GM12801 (cell line): ENCODE results near the gene IL32.

Experiments used
- TF ChIP-seq, protein P1 (sequence below): IDR thresholded peaks from one replicate; pipeline ENCODE4 v1.5.1; 2011; ENCODE audit warnings: control low read depth; ENCODE audit not compliant: insufficient read length; ENCODE audit errors: extremely low read depth

Gene IL32

DNA sequence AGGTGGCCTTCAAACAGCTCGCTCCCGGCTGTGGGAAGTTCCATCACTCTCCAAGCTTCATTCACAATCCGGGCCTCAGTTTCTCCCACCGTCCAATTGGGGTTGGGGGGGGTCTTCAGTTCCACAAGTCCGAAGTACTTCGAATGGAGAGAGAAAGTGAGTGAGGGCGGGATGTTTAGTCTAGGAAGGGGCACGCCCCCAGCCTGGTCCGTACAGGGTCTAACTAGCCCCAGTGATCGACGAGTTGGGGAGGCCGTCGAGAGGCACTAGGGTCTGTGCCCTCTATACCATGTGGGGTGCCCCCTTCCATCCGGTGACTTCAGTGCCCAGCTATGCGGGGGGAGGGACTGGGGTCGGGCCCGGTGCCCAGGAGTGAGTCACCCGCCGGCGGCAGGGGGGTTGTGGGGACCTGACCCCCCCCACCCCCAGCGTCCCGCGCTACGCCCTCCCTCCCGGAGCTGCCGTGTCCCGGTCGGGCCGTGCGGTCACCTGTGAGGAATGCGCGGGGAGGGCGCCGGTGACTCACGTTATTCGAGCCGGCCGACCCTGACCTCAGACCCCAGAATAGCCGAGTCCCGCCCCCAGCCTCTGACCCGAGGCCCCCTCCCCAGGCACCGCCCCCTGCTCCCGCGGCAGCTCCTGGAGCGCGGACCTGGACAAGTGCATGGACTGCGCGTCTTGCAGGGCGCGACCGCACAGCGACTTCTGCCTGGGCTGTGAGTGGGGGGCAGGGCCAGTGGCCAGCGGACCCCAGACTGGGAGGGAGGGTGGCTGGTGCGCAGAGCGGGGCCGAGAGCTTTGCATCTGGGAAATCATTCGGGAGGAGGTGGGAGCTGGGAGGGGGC lies 44.6 kb upstream of the IL32 start:
- TF ChIP-seq, protein P1, sequence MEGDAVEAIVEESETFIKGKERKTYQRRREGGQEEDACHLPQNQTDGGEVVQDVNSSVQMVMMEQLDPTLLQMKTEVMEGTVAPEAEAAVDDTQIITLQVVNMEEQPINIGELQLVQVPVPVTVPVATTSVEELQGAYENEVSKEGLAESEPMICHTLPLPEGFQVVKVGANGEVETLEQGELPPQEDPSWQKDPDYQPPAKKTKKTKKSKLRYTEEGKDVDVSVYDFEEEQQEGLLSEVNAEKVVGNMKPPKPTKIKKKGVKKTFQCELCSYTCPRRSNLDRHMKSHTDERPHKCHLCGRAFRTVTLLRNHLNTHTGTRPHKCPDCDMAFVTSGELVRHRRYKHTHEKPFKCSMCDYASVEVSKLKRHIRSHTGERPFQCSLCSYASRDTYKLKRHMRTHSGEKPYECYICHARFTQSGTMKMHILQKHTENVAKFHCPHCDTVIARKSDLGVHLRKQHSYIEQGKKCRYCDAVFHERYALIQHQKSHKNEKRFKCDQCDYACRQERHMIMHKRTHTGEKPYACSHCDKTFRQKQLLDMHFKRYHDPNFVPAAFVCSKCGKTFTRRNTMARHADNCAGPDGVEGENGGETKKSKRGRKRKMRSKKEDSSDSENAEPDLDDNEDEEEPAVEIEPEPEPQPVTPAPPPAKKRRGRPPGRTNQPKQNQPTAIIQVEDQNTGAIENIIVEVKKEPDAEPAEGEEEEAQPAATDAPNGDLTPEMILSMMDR = no peak

DNA sequence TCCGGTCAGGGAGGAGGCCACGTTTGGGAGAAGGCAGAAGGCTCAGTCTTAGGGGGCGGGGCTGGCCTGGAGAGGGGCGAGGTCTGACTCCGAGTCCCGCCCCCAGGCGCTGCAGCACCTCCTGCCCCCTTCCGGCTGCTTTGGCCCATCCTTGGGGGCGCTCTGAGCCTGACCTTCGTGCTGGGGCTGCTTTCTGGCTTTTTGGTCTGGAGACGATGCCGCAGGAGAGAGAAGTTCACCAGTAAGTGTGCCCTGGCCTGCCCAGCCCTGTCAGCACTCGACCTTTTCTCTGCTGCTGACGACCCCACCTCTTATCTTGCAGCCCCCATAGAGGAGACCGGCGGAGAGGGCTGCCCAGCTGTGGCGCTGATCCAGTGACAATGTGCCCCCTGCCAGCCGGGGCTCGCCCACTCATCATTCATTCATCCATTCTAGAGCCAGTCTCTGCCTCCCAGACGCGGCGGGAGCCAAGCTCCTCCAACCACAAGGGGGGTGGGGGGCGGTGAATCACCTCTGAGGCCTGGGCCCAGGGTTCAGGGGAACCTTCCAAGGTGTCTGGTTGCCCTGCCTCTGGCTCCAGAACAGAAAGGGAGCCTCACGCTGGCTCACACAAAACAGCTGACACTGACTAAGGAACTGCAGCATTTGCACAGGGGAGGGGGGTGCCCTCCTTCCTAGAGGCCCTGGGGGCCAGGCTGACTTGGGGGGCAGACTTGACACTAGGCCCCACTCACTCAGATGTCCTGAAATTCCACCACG lies 43.8 kb upstream of the IL32 start:
- TF ChIP-seq, protein P1 = no peak

DNA sequence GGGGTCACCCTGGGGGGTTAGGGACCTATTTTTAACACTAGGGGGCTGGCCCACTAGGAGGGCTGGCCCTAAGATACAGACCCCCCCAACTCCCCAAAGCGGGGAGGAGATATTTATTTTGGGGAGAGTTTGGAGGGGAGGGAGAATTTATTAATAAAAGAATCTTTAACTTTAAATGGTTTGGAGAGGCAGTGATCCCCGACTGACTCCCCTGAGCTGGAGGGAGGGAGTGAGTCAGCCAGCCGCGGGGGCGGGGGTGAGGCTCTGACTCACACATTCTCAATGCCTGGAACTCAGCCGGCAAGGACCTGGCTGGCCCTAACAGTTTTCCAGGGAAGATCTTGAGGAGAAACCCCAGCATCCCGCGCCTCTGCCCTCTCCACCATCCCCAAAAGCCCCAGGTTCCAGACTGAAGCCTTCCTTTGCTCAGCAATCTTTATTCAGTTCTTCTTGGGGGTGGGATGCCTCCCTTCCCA lies 43.2 kb upstream of the IL32 start:
- TF ChIP-seq, protein P1 = no peak

DNA sequence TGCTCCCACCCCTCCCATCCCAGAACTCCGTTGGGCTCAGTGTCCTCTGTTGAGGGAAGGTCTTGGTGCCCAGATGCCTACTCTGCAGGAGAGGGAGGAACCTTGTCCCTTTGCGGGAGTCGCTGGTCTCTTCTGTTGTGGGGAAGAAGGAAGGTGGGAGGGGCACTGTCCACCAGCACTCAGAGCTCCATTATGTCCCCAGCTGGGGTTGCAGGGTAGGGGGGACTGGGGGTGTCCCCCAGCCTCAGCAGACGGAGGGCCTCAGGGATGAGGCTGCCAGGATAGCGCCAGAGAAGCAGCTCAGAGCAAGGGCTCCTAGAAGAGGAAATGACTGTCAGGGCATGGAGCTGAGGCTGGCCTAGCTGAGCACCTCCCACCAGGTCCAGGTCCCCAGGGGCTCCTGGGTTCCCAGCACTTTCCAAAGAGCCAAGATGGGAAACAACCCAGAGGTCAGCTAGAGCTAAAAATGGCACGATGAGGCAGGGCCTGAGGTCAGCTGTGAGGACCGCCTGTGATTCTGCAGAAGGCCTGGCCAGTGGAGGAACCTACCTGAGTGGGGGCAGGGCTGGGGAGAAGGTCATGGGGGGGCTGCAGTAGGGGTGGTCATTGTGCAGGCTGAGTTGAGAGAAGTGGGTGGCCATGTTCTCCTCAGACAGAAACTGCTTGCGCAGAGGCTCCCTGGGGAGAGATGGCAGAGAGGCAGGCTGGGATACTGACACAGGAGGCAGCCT lies 42.6 kb upstream of the IL32 start:
- TF ChIP-seq, protein P1 = no peak

DNA sequence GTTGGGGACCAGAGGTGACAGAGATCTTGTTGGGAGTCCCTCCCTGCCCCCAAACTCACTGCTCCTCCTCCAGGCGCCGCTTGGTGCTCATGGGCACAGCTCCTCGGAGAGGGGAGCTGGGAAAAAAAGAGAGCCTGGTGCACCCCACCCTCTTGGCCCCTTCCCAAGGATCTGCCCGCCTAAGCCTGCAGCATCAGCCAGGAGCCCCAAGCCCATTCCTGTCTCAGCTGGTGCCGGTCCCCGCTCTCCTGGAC lies 42.1 kb upstream of the IL32 start:
- TF ChIP-seq, protein P1 = no peak

DNA sequence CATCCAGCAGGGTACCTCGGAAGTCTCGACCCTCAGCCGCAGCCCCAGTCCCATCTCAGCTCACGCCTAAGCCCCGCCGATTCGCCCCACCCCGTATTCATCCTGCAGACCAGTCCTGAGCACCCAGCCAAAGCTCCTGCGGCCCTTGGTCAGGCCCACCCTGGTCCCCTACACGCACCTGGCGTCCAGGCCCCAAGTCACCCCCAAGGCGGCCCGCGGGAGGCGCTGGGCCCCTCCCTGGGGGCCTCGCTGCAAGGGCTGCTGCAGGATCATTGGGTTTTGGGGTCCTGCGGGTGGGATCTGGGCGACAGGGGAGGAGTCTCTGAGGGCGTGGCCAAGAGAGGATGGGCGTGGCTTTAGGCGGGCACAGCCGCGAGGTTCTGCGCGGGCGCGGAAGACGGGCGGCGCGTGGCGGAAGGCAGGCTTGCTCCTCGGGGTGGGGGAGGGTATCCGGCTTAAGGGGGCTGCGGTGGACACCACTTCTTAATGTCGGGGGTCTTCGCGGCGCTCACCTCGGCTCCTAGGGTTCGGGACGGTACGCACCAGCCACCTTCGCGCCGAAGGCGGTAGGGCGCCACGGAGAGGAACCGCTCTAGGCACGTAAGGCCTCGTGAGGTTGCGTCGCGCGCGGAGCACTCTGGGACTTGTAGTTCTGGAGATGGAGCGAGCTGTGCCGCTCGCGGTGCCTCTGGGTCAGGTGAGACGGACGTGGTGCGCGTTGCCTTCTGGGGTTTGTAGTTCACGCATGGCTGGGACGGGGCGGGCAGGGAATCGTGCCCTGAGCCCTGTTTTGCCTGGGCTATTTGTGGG lies 41.6 kb upstream of the IL32 start, which contains the start of the genes HCFC1R1 and THOC6:
Gene HCFC1R1, minus strand, starts transcription at position 274 of the 810 bp plus-strand sequence. Its CDS starts 1 bp downstream, at position 273.
Gene THOC6, plus strand, starts transcription at position 367 of the 810 bp plus-strand sequence. Its CDS starts 292 bp downstream, at position 659.
- TF ChIP-seq, protein P1 = no peak
